HG03159 (cell line): Measurements from ENCODE around the gene C1QC.
"Not testable (repeated sequence)": the region's sequence is repeated elsewhere in the genome, so short reads cannot be mapped to it uniquely, and the experiment has no call there.

Experiments
- ATAC-seq: cut with Tn5 transposase; IDR thresholded peaks from one replicate; pipeline ENCODE4 v1.9.1; 2021; ENCODE audit warnings: mild to moderate bottlenecking, moderate library complexity; ENCODE audit not compliant: unreplicated experiment

The C1QC gene

GRCh38 chr1:22646384-22646783 lies 3.0 kb downstream of the C1QC start:
- ATAC-seq, result no peak

- no peak for ATAC-seq
Measured at GRCh38 chr1:22650089-22650693, 6.8 kb downstream of the C1QC start.

GRCh38 chr1:22651941-22652856 lies 8.8 kb downstream of the C1QC start:
- ATAC-seq, result no peak

GRCh38 chr1:22652881-22653316 lies 9.5 kb downstream of the C1QC start, which contains the start of gene C1QB:
Gene C1QB, plus strand, starts transcription at chr1:22653236. Its CDS starts 6,227 bp downstream, at chr1:22659463.
- ATAC-seq, result no peak

- no peak for ATAC-seq
Measured at GRCh38 chr1:22654692-22655091, 11.3 kb downstream of the C1QC start.

GRCh38 chr1:22658385-22659163 lies 15.1 kb downstream of the C1QC start:
- ATAC-seq, result no peak

GRCh38 chr1:22660716-22661241 lies 17.3 kb downstream of the C1QC start:
- ATAC-seq, result no peak

GRCh38 chr1:22661880-22662279 lies 18.4 kb downstream of the C1QC start:
- ATAC-seq, result no peak

GRCh38 chr1:22662318-22662717 lies 18.9 kb downstream of the C1QC start:
- ATAC-seq, result no peak

- no peak for ATAC-seq
Measured at GRCh38 chr1:22662986-22663408, 19.6 kb downstream of the C1QC start.

GRCh38 chr1:22665752-22666151 lies 22.3 kb downstream of the C1QC start:
- ATAC-seq, result no peak

- no peak for ATAC-seq
Measured at GRCh38 chr1:22666412-22666811, 23.0 kb downstream of the C1QC start.

- ATAC-seq, result not testable (repeated sequence)
Measured at GRCh38 chr1:22668840-22669239, 25.4 kb downstream of the C1QC start.

- no peak for ATAC-seq
Measured at GRCh38 chr1:22670352-22670975, 27.0 kb downstream of the C1QC start.

GRCh38 chr1:22671999-22672398 lies 28.6 kb downstream of the C1QC start:
- no peak for ATAC-seq

- no peak for ATAC-seq
Measured at GRCh38 chr1:22673486-22674409, 30.3 kb downstream of the C1QC start.

- ATAC-seq, result no peak
Measured at GRCh38 chr1:22674410-22674749, 30.9 kb downstream of the C1QC start.

GRCh38 chr1:22676151-22676550 lies 32.7 kb downstream of the C1QC start:
- ATAC-seq, result not testable (repeated sequence)

GRCh38 chr1:22676916-22677583 lies 33.6 kb downstream of the C1QC start:
- ATAC-seq, result no peak
